HG03575 (cell line): Measurements from ENCODE around the gene LRRC8E.

Experiments
- ATAC-seq: cut with Tn5 transposase; IDR thresholded peaks from one replicate; pipeline ENCODE4 v1.9.1; 2021; ENCODE audit not compliant: unreplicated experiment, insufficient number of reproducible peaks, low FRiP score; ENCODE audit errors: extremely low read depth

LRRC8E gene

DNA sequence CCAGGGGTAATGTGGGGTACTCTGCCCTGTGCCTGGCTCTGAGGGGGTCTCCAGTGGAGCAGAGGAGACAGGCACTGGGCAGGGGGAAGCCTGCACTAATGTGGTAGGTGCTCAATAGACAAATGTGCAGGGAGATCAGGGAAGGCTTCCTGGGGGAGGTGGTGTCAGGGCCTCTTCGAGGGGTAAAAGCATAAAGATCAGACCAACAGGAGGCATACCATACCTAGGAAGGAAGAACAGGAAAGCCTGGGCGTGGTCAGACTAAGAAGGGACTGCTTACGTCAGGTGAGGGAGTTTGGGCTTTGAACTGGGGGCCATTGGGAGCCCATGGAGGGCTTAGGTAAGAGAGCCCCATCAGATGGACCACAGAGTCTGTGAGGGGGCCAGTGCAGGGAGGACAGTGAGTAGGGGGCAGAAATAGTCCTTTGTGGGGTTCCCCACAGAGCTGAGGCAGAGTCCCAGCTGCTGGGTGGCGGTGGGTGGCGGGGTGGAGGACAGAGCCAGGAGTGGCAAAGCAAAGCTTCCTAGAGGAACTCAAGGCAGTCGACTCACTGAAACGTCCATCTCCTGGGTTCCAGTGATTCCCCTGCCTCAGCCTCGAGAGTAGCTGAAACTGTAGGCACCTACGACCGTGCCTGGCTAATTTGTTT, 22.9 kb upstream of the LRRC8E start:
- no peak for ATAC-seq

DNA sequence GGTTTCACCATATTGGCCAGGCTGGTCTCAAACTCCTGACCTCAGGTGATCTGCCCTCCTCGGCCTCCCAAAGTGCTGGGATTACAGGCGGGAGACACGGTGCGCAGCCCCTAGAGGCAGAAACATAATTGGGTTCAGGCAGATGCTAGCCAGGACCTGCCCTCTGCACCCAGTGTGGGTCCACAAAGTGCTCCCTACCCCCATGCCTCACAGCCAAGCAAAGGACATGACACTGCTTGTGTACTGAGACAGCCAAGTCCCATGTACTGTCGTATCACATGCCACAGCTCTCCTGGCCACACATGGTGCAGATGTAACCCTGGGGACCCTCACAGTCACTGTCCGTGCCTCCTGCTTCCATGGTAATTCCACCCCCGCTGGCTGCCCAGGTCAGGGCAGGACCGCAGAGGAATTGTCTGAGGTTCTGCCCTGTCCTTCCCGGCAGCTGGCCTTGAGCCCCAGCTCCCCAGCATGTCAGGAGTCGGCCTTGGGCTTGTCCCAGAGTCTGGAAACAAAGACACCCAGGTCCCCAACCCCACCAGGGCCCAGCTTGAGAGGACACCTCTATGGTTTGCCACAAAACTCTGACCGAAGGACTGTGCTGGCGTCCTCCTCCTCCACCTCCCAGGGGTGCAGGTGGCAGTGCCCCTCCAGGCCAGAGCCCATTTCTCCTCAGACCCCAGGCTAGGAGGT, 21.8 kb upstream of the LRRC8E start:
- no peak for ATAC-seq

DNA sequence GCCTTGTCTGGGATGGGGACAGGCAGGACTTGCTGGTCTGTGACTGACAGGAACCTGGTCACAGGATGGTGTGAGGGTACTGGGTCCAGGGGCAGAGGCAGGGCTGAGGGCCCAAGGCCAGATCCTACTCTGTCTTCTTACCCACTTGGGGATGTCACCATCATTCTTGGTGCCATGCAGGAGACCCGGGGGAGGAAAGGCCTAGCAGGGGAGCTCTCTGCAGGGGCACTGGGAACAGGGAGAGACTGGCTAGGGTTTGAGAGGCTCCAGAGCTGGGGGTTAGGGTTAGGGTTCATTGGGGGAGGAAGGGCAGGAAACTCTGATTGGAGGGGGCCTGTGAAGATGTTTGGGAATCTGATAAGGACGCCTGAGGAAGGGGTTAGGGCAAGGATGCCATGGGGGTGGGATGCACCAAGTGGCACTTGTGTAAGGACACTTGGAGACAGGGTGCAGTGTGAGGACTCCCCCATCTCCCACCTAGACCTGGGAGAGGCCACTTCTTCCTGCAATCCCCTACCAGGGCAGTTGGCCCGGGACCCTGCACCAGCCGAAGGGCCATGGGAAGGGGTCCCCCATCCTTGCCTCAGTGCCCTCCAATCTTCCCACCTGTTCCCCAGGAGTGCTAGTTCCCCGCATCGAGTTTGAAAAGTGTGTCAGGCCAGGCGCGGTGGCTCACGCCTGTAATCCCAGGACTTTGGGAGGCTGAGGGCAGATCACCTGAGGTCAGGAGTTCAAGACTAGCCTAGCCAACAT, 21.0 kb upstream of the LRRC8E start:
- no peak for ATAC-seq

DNA sequence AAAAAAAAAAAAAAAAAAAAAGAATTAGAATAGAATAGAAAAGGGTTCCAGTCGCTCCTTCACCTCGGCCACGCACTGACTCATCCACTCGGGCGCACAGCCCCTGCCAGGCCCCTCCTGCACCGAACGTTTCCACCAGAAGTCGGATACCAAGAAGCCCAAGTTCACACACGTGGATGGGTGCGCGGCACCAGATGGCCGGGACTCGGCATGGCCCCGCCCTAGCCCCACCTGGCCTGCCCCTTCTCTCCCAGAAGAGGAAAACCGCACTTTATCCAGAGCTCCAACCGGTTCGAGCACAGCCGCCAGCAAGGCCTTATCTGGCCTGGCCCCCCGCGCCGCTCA, 20.0 kb upstream of the LRRC8E start:
- no peak for ATAC-seq

GRCh38 chr19:7868671-7869452, 19.4 kb upstream of the LRRC8E start:
- ATAC-seq = no peak

GRCh38 chr19:7869453-7869909, 18.8 kb upstream of the LRRC8E start:
- ATAC-seq = no peak

DNA sequence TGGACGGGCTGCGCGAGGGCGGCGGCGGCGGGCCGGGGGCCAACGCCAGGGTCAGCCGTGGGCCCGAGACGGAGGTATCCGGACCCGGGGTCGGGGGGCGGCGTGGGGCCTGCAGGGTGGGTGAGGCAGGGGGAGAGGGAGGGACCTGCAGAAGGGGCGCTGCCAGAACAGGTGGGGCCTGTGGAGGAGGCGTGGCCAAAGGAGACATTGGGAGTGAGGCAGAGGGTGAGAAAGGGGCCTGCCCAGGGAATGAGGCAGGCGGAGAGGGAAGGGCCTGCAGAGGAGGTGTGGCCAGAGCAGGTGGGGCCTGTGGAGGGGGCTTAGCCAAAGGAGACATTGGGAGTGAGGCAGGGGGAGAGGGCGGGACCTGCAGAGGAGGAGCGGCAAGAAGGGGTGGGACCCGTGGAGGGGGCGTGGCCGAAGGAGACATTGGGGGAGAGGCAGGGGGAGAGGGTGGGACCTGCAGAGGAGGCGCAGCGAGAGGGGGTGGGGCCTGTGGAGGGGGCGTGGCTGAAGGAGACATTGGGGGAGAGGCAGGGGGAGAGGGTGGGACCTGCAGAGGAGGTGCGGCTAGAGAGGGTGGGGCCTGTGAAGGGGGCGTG, 18.3 kb upstream of the LRRC8E start:
- no peak for ATAC-seq

DNA sequence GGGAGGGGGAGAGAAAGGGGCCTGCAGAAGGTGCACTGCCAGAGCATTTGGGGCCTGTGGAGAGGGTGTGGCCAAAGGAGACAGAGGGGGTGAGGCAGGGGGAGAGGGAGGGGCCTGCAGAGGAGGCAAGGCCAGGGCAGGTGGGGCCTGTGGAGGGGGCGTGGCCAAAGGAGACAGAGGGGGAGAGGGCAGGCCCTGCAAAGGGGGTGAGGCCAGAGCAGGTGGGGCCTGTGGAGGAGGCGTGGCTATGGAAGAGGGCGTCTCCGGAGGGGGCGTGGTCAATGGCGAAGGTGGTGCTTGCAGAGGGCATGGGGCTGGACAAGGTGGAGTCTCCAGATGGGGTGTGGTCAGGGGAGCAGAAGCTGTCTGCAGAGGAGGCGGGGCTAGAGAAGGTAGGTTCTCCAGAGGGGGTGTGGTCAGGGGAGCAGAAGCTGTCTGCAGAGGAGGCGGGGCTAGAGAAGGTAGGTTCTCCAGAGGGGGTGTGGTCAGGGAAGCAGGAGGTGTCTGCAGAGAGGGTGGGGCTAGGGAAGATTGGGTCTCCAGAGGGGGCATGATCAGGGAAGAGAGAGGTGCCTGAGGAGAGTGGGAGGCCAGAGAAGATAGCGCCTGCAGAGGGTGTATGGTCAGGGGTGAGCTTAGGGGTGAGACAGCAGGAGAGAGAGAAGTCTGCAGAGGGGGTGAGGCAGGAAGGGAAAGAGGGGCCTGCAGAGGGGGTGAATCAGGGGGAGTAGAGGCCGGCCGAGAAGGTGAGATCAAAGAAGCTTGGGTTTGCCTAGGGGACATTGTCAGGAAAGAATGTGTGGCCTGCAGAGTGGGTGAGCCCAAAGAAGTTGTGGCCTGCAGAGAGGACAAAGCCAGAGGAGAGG, 17.5 kb upstream of the LRRC8E start:
- no peak for ATAC-seq

GRCh38 chr19:7871437-7872305, 16.6 kb upstream of the LRRC8E start:
- ATAC-seq = no peak

GRCh38 chr19:7872306-7873204, 15.8 kb upstream of the LRRC8E start:
- ATAC-seq = no peak

DNA sequence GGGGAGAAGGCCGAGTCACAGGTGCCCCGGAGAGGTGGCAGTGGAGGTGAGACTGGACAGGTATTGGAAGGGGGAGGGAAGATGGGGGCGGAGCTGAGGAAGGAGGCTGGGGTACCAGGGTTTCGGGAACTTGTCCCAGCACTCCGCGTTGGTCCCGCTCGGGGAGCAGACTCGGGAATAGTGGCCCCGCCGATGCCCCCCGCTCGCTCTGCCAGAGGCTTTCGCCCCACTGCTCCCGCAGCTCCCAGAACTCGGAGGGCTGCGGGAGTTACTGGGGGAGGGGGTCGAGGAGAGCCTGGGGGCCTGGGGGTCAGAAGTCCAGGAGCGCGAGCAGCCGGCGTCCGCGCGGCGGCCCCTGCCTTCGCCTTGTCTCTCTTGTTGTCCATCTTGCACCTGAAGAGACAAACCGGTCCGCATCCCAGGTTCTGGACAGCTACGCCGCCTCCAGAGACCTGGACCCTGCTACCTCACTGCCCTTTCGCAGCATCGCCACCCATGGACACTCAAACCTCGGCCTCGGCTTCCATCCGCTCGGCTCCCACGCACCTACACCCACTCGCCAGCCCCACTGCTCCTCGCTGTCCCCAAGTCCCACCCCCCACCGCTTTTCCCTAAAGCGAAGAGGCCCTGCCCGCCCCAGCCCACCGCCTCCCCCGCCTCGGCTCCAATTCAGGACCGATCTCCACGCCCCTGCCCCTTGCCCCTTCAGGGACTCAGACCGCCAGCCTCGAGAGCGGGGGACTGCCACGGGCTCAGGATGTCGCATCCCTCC, 14.8 kb upstream of the LRRC8E start:
- no peak for ATAC-seq

DNA sequence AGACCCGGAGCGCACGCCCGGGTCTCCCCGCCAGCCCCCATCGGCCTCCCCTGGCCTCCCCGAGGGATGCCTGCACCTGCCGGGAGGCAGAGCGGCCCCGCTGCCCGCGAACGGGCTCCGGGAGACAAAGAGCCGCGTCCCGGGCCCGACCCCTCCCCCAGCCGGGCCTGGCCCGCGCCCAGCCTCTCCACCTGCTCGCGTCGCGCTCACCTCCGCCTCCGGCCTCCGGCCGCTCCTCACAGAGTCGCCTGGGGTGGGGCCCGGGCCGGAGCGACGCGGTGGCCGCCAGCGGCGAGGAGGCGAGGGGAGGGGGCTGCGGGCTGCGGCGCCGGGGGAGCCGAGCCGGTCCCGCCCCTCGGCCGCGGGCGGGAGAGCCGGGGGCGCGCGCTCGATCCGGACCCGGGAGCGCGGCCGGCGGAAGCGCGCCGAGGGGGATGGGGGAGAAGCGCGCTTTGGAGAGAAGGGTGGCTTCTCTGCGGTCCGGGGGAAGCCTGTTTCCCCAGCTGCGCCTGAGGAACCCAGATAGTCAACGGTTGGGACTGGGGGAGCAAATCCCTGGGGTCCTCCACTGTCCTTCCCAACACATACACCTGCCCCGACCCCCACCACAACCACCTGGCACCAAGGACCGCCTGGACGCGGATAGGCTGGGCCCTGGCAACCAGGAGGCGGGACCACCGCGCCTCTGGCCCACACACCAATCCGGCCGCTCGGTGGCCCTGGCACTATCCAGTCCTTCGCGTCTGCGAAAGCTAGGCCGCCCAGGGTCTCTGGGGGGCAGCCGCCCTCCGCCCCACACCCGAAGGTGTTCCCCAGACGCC, 14.0 kb upstream of the LRRC8E start, which contains the start of gene PRR36:
Gene PRR36, minus strand, starts transcription at position 315 of the 821 bp plus-strand sequence. CDS start 701 bp downstream, outside the sequence.
- ATAC-seq = no peak

DNA sequence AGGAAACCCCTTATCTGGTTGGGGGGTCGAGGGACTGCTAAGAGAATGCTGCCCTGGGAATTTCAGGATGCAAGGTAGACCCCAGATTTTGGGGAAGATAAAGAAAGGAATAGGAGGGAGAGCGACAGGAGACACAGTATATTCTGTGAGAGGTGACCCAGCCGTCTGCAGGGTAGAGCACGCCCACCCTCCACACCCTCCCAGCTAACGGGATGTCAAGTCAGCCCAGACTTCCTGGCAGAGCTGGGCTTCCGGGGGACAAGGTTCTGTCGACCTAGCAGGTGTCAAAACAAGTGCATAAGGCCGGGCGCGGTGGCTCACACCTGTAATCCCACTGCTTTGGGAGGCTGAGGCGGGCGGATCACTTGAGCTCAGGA, 13.4 kb upstream of the LRRC8E start:
- no peak for ATAC-seq

- ATAC-seq = no peak
These were observed 11.0 kb upstream of the LRRC8E start for GRCh38 chr19:7877249-7877836.
